GM12892 (cell line): ENCODE results near the gene SDCBP2.

Experiments used
- DNase-seq: peaks from one replicate; pipeline ENCODE4 v3.0.0; 2011; ENCODE audit not compliant: insufficient read length
- FAIRE-seq: peaks from 2 replicates; lab custom pipeline; 2011; peaks lifted over from hg19 to GRCh38; lab: Jason Lieb, UNC
- POLR2A ChIP-seq: IDR thresholded peaks from 2 replicates; pipeline ENCODE4 v1.6.1; 2011; ENCODE audit warnings: low read depth, low read length, control low read depth
- POLR2AphosphoS5 ChIP-seq: IDR thresholded peaks from 2 replicates; pipeline ENCODE4 v1.6.1; 2011; ENCODE audit warnings: low read depth, low read length, control low read depth
- TAF1 ChIP-seq: IDR thresholded peaks from 2 replicates; pipeline ENCODE4 v1.6.1; 2011; ENCODE audit warnings: low read depth, mild to moderate bottlenecking, control low read depth, low read length, borderline replicate concordance

The SDCBP2 gene

DNA sequence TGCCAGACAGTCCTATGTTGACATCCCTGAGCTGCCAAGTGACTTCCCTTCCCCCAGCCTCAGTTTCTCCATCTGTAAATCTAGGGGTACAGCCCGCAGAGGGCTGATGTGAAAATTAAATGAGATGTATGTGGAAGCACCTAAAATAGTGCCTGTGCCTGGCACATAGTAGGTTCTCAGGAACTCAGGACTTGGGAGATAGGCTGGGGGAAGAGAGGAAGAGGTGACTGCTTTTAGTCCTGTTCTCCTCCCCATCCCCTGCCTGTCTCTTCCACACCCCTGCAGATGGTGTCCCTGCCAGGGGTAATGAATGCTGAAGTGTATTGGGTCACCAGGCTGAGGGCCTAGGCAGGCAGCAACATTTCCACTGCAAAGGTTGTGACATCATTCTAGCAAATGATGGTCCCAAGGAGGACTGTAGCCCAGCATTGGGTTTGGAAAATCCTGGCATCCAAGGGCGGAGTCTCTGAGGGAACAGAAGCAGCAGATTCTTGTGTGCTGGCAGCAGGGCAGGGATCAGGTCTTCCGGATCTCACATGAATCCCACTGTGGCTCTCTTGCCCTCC is 61.0 kb downstream of the SDCBP2 start:
- FAIRE-seq, result no peak
- TF ChIP-seq POLR2A, result no peak
- no peak for TF ChIP-seq POLR2AphosphoS5
- TF ChIP-seq TAF1, result no peak
- DNase-seq, result no peak

DNA sequence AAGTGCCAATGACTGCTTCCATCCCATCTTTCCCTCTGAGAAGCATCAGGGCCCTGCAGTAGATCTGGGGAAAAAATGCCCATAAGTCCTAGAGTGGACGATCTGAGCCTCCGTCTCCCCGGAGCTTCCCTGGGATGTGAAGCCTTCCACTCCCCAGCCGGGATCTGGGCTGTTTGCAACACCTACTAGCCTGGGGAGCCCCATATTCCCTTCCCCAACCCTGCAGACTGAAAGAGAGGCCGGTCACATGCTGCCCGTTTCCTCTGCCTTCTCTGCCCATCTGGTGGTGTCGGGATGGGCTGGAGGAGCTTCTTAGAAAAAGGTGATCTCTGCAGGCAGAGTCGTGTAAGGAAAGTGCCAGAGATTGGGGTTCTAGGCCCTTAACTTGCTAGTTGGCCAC is 61.8 kb downstream of the SDCBP2 start:
- no peak for FAIRE-seq
- DNase-seq, result no peak
- TF ChIP-seq POLR2A (no peak), POLR2AphosphoS5 (no peak), TAF1 (no peak)

GRCh38 chr20:1266167-1266973 is 62.6 kb downstream of the SDCBP2 start, which contains the start of gene SNPH:
SNPH (plus strand) TSS chr20:1266294; CDS start chr20:1296240, 29,946 bp downstream.
- DNase-seq, result peak; percentile 31
- peak; percentile 85 for FAIRE-seq
- TF ChIP-seq POLR2AphosphoS5 (no peak), POLR2A (no peak), TAF1 (no peak)

DNA sequence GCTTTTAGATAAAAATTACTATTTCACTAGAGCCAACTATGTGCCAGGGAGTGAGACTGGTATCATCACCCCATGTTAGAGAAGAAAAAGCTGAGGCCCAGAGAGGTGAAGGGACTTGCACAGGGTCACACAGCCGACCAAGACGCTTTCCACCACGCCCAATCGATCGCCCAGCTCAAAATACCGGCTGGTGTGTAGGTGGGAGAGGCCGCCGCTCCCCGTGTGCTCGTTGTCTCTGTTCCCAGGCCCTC is 63.1 kb downstream of the SDCBP2 start:
- TF ChIP-seq POLR2AphosphoS5, result no peak
- FAIRE-seq, result no peak

GRCh38 chr20:1265226-1265915 is 63.6 kb downstream of the SDCBP2 start:
- DNase-seq (no peak), FAIRE-seq (no peak)
- no peak for TF ChIP-seq TAF1
- TF ChIP-seq POLR2A, result no peak
- no peak for TF ChIP-seq POLR2AphosphoS5

More for the DNA sequence above, 63.1 kb downstream of the SDCBP2 start:
- DNase-seq, result no peak

DNA sequence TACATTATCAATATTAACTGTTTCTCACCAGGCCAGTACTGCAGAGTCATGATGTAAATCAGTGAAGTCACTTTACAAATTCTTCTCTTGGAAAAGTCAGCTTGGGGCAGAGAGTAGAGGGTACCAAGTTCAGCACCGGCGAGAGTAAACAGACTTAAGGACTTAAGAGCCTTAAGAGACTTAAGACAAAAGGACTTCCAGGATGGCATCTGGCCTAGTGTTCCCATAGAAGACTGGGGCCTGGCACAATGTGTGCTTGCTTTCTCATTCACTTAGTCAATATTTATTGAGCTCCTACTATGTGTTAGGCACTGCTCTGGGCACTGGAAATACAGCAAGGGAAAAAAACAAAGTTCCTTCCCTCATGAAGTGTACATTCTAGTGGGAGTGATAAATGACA is 64.2 kb downstream of the SDCBP2 start:
- DNase-seq, result no peak
- no peak for TF ChIP-seq POLR2A
- TF ChIP-seq TAF1, result no peak
- no peak for TF ChIP-seq POLR2AphosphoS5
- FAIRE-seq, result no peak

DNA sequence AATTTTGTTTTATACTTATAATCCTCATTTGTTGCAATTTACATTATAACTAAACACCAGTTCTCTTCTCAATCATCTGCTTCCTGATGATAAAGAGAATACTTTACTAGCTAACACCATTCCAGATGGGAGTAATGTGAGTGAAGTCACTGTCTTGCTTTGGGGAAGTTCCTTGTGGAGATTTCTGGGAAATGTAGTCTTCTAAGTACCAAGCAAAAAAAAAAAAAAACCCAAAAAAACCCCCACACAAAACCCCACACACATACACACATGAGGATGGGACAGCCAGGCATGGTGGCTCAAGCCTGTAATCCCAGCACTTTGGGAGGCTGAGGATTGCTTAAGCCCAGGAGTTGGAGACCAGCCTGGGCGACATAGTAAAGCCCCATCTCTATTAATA is 65.1 kb downstream of the SDCBP2 start:
- DNase-seq (no peak), FAIRE-seq (no peak)
- TF ChIP-seq POLR2AphosphoS5 (no peak), POLR2A (no peak), TAF1 (no peak)
